ENCODE measurements around the gene WNT9B.

GRCh38 chr17:46872421-46872820, 21.0 kb downstream of the WNT9B start:
- TF ChIP-seq GATA2 (IDR thresholded peaks at IDR 0.05; ENCODE audit: low read depth, low read length) (no peak), GATA3 (IDR thresholded peaks at IDR 0.05; ENCODE audit: low read depth, low read length) (no peak)

All from SH-SY5Y (cell line).